Heart left ventricle (tissue), 16 donors: ENCODE data around the gene LAMA3. TPM values are rescaled to one million over a fixed set of nuclear protein-coding genes. Genes with fewer than 3 reads are reported as not detected.

Experiments used
- ATAC-seq, 4 donors: fragments of 200-7000 bp; cut with Tn5 transposase; one replicate each; pipeline ENCODE4 v1.9.1; 2020 to 2022; ENCODE audit warnings: moderate library complexity in 4 of 4, mild to moderate bottlenecking in 3 of 4, moderate number of reproducible peaks in 1 of 4
- DNase-seq, 5 donors: peaks; one replicate each; pipeline ENCODE4 v3.0.0-alpha.2; 2020
- H3K27ac ChIP-seq, 12 donors: fragments of 200-600 bp; sonication (generic) in 4 of 12; one replicate each; pipeline versions ENCODE4 v1.5.0 to v1.8.0; 2016 to 2022; ENCODE audit warnings: mild to moderate bottlenecking in 2 of 12
- H3K27me3 ChIP-seq, 9 donors: fragments of 200-600 bp; sonication (generic) in 2 of 9; one replicate each; pipeline versions ENCODE4 v1.5.1 to v1.8.0; 2016 to 2022; ENCODE audit warnings: mild to moderate bottlenecking in 3 of 9
- H3K36me3 ChIP-seq, 9 donors: fragments of 200-600 bp; sonication (generic) in 2 of 9; one replicate each; pipeline versions ENCODE4 v1.5.0 to v1.8.0; 2018 to 2022; ENCODE audit warnings: mild to moderate bottlenecking in 2 of 9
- H3K4me1 ChIP-seq, 12 donors: fragments of 200-600 bp; sonication (generic) in 4 of 12; one replicate each; pipeline versions ENCODE4 v1.5.0 to v1.8.0; 2016 to 2022; ENCODE audit warnings: mild to moderate bottlenecking in 3 of 12
- H3K4me3 ChIP-seq, 12 donors: fragments of 200-600 bp; sonication (generic) in 4 of 12; one replicate each; pipeline versions ENCODE4 v1.5.0 to v1.8.0; 2017 to 2022; ENCODE audit warnings: mild to moderate bottlenecking in 9 of 12, moderate library complexity in 4 of 12
- H3K9me3 ChIP-seq, 12 donors: fragments of 200-600 bp; sonication (generic) in 4 of 12; one replicate each; pipeline versions ENCODE4 v1.5.0 to v1.8.0; 2016 to 2022; ENCODE audit warnings: mild to moderate bottlenecking in 1 of 12
- POLR2A ChIP-seq, 2 donors: fragments of 450-650 bp; IDR thresholded peaks; one replicate each; pipeline ENCODE4 v1.6.1; 2017; ENCODE audit warnings: antibody characterized with exemption in 2 of 2, mild to moderate bottlenecking in 2 of 2, moderate library complexity in 2 of 2
- WGBS, 4 donors: extraction: QIAGEN DNeasy Blood & Tissue Kit in 2 of 4; methylation state at CpG; one replicate each; pipeline versions ENCODE4 v1.1.5 to v1.1.7; 2013 to 2018; 5-methylcytosine and 5-hydroxymethylcytosine counted together
- intact Hi-C, 10 donors: fragments of 100-400 bp; cut with DNase I; formaldehyde crosslinking; loops; one replicate each; pipeline versions ENCODE4 v1.11.1 to v1.14.2; 2022
- polyA plus RNA-seq, 2 donors: library from polyadenylated mRNA; stranded (reverse); fragments of 200-250 nt; gene quantifications; one replicate each; pipeline ENCODE4 v1.2.3, GENCODE V29; 2013
- total RNA-seq, 9 donors: library from RNA; depleted of rRNA in 2 of 9; stranded (reverse); fragments of >200 nt in 2 of 9; fragmentation: NEBNext Ultra II Directional in 3 of 9; extraction: Animal tissue kit (Norgen Biotek cat#: 25700) in 3 of 9; gene quantifications; one replicate each; pipeline versions ENCODE4 v1.1.0 to v1.2.4, GENCODE V29; 2016 to 2023
- TF ChIP-seq, protein P1 (sequence below), 12 donors: fragments of 200-600 bp; sonication (generic) in 4 of 12; IDR thresholded peaks; one replicate each; pipeline versions ENCODE4 v1.5.0 to v1.8.0; 2018 to 2022; ENCODE audit warnings: antibody characterized with exemption in 12 of 12, mild to moderate bottlenecking in 5 of 12
- donor health status: ischemic (EF 13 %, LVEDD 7.1; RV severe dilation, severe dysfunction).
- donor health status: healthy with polysubstance abuse.
- donor health status: DM: no; HTN: yes; CAD: no.
- donor health status: DM: no; HTN: no; CAD: no.
- donor health status: ischemic (EF 25% LVEDD 6.9; RV normal size, moderate dysfunction).
- donor health status: ischemic (EF 25% LVEDD 5.7; RV mildly dilated, moderate dysfunction).
- donor health status: healthy.
- donor health status: DM: yes; HTN: yes; CAD: no.
- donor health status: ischemic (EF 35%, LVEDD 5.7; RV mildly dilated, moderate dysfunction).
- donor health status: nonischemic (EF 11% LVEDD 7.7; RV severe dilation, severe dysfunction).
- donor health status: DM: yes; HTN: yes; CAD: no.
- donor health status: PGD.
- donor health status: ischemic (EF 29% LVEDD 5.4; RV normal size, mild dysfunction).
- donor health status: nonischemic (EF 23%, LVEDD 6.1; RV moderate dilation, normal function).

Gene LAMA3
- total and polyA plus RNA-seq, 11 donors, result 1.2 to 6.6 (median 3.2) TPM

DNA sequence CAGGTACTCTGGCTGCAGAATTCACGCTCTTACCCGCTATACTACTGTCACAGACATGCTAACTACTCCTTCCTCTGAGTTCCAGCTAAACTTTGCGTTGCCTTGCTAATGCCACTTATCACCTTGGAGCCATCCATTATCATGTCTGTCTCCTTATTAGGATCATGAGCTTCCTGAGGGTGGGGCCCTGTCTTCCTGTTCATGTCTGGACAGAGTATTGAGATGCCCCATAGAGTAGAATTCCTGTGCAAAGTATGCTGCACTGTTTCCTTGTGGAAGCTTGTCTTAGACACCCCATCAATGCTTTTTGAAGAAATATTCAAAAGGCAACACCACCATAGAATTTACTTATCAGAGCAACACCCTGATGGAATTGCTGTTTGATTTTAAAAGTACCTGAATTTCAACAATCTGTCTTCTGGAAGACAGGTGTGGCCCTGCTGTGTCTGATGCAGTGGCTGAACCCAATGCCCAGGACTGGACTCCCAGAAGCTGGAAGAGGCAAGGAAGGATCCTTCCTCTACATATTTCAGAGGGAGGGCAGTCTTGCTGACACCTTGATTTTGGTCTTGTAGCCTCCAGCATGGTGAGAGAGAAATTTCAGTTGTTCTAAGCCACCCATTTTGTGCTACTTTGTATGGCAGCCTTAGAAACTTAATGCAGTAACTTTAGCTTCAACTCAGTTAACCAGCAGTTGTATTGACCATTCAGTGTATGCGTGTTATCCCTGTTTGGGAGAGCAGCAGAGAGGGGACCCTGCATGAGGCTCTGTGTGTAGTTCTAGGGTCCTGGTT, 5.6 kb downstream of the LAMA3 start:
- ATAC-seq, result no peak
- H3K4me3 ChIP-seq, result no peak overlapping the region
- no peaks in the 10 kb centered on the region for H3K36me3 ChIP-seq
- TF ChIP-seq POLR2A (IDR thresholded peaks at IDR 0.05), result no peak
- TF ChIP-seq, protein P1, sequence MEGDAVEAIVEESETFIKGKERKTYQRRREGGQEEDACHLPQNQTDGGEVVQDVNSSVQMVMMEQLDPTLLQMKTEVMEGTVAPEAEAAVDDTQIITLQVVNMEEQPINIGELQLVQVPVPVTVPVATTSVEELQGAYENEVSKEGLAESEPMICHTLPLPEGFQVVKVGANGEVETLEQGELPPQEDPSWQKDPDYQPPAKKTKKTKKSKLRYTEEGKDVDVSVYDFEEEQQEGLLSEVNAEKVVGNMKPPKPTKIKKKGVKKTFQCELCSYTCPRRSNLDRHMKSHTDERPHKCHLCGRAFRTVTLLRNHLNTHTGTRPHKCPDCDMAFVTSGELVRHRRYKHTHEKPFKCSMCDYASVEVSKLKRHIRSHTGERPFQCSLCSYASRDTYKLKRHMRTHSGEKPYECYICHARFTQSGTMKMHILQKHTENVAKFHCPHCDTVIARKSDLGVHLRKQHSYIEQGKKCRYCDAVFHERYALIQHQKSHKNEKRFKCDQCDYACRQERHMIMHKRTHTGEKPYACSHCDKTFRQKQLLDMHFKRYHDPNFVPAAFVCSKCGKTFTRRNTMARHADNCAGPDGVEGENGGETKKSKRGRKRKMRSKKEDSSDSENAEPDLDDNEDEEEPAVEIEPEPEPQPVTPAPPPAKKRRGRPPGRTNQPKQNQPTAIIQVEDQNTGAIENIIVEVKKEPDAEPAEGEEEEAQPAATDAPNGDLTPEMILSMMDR (IDR thresholded peaks at IDR 0.05), result no peak
- intact Hi-C loops, result no loop called here
- no peak for DNase-seq
- peaks cover 0 to 19% (median 0%) of the 10 kb centered on the region in 9 donors for H3K27me3 ChIP-seq
- WGBS, 4 donors, result 83 to 91% (median 88%) methylated on average over 4 of the region's 4 CpGs
- no peak overlapping the region for H3K27ac ChIP-seq
- H3K4me1 ChIP-seq, result peaks cover 0 to 7% (median 0%) of the 10 kb centered on the region in 12 donors
- no peaks in the 10 kb centered on the region for H3K9me3 ChIP-seq

GRCh38 chr18:23701017-23701416, 11.8 kb downstream of the LAMA3 start:
- intact Hi-C loops, result loop anchor here in 8 of 10 donors (2.0 to 10.0 kb wide), 6 partner anchors 78 to 206 kb away; partner anchors contain the start of gene RMC1 (in 1 of the 8)
- Histone ChIP-seq H3K4me1 (peaks cover 0 to 9% (median 0%) of the 10 kb centered on the region in 12 donors), H3K27ac (no peak overlapping the region), H3K36me3 (no peaks in the 10 kb centered on the region), H3K27me3 (no peaks in the 10 kb centered on the region), H3K4me3 (no peak overlapping the region), H3K9me3 (peaks cover 0 to under 1% (median 0%) of the 10 kb centered on the region in 12 donors)
- ATAC-seq, result no peak
- TF ChIP-seq, protein P1 (IDR thresholded peaks at IDR 0.05), result no peak
- TF ChIP-seq POLR2A (IDR thresholded peaks at IDR 0.05), result no peak
- WGBS, 4 donors, result 48 to 94% (median 66%) methylated on average over 2 of the region's 2 CpGs
- DNase-seq, result no peak

GRCh38 chr18:23701544-23702064, 12.4 kb downstream of the LAMA3 start:
- DNase-seq, result no peak
- intact Hi-C loops, result loop anchor here (2.0 to 10.0 kb wide), 7 partner anchors 79 to 207 kb away; partner anchors contain the start of gene RMC1 (in 1 of the 10)
- Histone ChIP-seq H3K9me3 (peaks cover 0 to 6% (median 0%) of the 10 kb centered on the region in 12 donors), H3K36me3 (no peaks in the 10 kb centered on the region), H3K27me3 (no peaks in the 10 kb centered on the region), H3K27ac (no peak overlapping the region), H3K4me3 (no peak overlapping the region), H3K4me1 (peaks cover 0 to 9% (median 0%) of the 10 kb centered on the region in 12 donors)
- no peak for ATAC-seq
- no peak for TF ChIP-seq POLR2A (IDR thresholded peaks at IDR 0.05)
- TF ChIP-seq, protein P1 (IDR thresholded peaks at IDR 0.05), result no peak
- 90 to 95% (median 91%) methylated on average over 8 of the region's 8 CpGs for WGBS, 4 donors

DNA sequence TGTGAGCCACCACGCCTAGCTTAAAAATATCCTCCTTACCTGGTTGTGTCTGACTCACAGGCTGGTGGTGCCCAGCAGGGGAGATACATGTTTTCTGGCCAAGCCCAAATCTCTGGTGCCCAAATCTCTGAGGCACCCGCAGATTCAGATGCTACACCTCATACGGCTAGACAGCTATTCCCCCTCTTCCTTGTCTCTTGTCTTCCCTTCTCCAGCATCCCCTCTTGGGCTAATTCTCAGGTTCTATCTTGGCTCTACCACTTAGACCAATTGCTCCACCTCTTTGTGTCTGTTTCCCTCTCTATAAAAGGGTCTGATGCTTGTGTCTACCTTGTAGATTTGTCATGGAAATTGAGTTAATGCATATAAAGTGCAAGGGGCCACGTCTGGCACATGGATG, 13.4 kb downstream of the LAMA3 start:
- Histone ChIP-seq H3K36me3 (no peaks in the 10 kb centered on the region), H3K4me1 (peaks cover 0 to 9% (median 0%) of the 10 kb centered on the region in 12 donors), H3K4me3 (no peak overlapping the region), H3K27me3 (no peaks in the 10 kb centered on the region), H3K27ac (no peak overlapping the region), H3K9me3 (peaks cover 0 to 16% (median 1%) of the 10 kb centered on the region in 12 donors)
- WGBS, 4 donors, result 84 to 90% (median 89%) methylated on average over 4 of the region's 4 CpGs
- no peak for DNase-seq
- intact Hi-C loops, result loop anchor here in 9 of 10 donors (1.0 to 10.0 kb wide), 8 partner anchors 80 to 208 kb away; partner anchors contain the start of gene RMC1 (in 1 of the 9)
- ATAC-seq, result no peak
- no peak for TF ChIP-seq POLR2A (IDR thresholded peaks at IDR 0.05)
- TF ChIP-seq, protein P1 (IDR thresholded peaks at IDR 0.05), result no peak
